Lung microvascular endothelial cell (primary cell): Measurements from ENCODE around the gene BTBD18. TPM values are rescaled to one million over a fixed set of nuclear protein-coding genes. Genes with fewer than 3 reads are reported as not detected.
A peak's percentile ranks its signal among the peaks of the same experiment; 100 is the strongest.
"Not testable (repeated sequence)": the region's sequence is repeated elsewhere in the genome, so short reads cannot be mapped to it uniquely, and the experiment has no call there.

Source experiments
- DNase-seq, 2 donors: peaks; one replicate each; pipeline versions ENCODE4 v3.0.0 to v3.0.0-alpha.2; 2010; ENCODE audit warnings: low read depth in 2 of 2
- total RNA-seq: library from RNA; depleted of rRNA; stranded (reverse); fragments of >200 nt; gene quantifications from 2 replicates; pipeline ENCODE4 v1.2.1, GENCODE V29; 2014

Gene BTBD18
- total RNA-seq, 1 donor from 2014 or later = not detected

DNA sequence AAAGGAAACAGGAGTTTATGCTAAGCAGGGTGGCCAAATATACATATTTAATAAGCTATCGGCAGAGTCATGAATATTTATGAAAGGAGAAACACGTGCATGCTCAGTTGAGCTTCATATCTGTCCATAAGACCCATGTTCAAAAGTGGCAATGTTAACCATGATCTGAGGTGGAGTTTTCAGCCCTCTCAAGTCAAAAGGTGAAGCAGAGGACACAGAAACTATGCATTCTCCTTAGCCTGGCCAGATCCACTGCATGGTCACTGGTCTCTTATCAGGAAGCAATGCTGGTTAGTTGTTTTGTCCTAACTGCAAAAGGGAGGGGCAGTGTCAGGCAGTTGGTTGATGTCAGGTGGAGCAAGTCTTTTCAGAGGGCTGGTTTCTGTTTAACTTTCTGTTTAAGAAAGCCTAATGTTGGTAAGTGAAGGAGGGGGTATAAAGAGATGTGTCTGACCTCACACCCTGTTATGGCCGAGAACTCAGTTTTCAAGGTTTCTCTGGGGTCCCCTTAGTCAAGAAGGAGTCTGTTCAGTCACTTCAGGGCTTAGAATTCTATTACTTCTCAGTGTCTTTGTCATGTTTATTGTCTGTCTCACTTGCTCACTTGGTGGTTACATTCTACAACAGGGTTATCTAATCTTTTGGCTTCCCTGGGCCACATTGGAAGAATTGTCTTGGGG lies 15.9 kb downstream of the BTBD18 start:
- no peak for DNase-seq

GRCh38 chr11:57732661-57733060 lies 19.0 kb downstream of the BTBD18 start:
- no peak for DNase-seq

DNA sequence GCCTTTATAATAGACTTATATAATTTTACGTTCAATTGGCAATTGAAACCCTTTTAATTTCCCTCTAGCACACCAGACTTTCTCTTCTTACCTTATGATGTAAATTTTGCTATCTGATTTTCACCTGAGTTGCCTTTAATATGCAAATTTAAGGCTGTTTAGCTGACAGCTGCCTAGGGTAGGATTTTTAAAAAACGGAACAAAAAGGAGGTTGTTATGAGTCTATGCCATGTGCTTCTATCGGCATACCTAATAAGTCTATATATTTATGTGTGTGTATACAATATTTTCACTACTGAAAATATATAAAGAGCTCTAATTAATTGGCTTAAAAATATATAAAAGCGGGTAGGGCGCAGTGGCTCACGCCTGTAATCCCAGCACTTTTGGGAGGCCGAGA lies 22.1 kb downstream of the BTBD18 start:
- DNase-seq = no peak

DNA sequence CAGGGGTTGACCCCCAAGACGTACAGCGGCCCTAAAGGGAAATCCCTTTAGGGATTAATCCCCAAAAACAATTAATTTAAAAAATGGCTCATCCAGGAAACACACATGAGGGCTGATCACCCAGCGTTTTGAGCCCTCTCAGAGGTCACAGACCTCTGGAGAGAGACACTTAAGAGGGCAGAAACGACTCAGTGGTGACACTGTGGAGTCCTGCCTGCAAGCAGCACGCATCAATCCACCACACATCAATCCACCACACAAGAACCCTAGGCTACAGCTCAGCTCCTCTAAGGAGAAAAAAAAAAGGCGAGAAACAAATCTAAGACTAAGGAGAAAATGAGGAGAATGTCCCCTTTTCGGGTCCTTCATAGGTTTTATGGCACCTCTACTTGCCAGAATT lies 22.8 kb downstream of the BTBD18 start:
- DNase-seq = no peak

DNA sequence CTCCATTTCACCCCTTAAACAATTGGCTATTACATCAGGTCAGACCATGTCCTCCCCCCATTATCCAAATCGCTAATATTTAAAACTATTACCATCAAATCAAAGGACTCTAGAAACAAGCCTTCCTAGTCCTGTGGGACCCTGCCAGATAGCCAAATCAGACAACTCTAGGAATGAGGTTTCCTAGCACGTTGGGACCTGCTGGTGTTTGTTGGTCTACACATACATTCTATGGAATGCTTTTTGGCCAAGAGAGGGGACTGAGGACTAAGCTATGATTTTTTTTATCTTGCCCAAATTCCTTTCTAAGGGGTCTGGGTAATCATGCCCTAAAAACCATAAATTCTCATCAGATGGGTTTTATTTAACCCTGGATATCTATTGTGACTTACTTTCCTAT lies 24.4 kb downstream of the BTBD18 start:
- no peak for DNase-seq

- not testable (repeated sequence) for DNase-seq
Measured at GRCh38 chr11:57716726-57717125, 34.9 kb downstream of the BTBD18 start.

- DNase-seq = no peak
Measured at GRCh38 chr11:57713835-57714234, 37.8 kb downstream of the BTBD18 start.

GRCh38 chr11:57712256-57713150 lies 39.1 kb downstream of the BTBD18 start, which contains the start of gene TMX2:
Gene TMX2, plus strand, starts transcription at chr11:57712593. Its CDS starts 26 bp downstream, at chr11:57712619.
- peak; percentile 98 to 99 for DNase-seq

DNA sequence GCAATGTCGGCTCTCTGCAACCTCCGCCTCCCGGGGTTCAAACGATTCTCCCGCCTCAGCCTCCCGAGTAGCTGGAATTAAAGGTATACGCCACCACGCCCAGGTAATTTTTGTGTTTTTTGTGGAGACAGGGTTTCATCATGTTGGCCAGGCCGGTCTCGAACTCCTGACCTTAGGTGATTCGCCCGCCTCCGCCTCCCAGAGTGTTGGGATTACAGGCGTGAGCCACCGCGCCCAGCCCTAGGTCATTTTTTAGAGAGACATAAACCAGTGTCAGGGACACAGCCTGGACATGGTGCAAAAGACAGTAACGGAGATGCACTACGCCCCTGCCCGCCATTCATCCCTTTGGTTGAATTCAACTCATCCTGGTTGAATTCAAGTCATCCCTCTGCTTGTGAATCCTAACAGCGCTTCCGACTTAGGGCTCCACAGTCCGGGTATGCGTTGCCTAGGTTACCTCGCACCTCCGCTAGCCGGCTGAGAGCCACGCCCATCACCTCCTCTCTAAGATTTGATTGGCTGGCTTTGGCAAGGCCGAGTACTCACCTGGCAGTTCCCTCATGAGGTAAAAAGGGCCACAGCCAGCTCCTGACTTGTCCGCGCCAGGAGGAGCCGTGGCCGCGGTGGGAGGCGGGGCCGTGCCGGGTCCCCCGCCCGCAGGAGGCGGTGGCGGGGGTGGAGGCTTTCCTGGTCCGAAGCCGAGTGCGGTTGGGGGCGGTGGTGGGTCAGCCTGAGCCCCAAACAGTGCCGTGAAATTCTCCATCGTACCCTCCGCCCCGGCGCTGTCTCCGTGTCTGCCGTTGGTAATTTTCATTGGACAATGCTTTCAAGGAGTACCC lies 40.0 kb downstream of the BTBD18 start, which contains the start of gene MED19:
MED19 (minus strand) TSS at position 802 of the 842 bp plus-strand sequence; CDS start at position 766, 36 bp downstream.
- DNase-seq = peak; percentile 75 to 86

- peak in 1 of 2 donors; percentile 37 for DNase-seq
Measured at GRCh38 chr11:57709802-57710367, 41.7 kb downstream of the BTBD18 start.

DNA sequence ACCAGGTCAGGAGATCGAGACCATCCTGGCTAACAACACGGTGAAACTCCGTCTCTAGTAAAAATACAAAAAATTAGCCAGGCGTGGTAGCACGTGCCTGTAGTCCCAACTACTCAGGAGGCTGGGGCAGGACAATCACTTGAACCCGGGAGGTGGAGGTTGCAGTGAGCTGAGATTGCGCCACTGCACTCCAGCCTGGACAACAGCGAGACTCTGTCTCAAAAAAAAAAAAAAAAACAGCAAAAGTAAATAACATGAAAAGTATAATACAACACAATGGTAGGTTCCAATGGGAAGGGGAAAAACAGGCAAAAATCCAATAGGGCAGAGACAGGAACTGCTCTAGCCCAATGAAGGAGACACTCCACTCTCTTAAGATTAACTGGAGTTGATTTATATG lies 46.2 kb downstream of the BTBD18 start:
- DNase-seq = not testable (repeated sequence)

GRCh38 chr11:57704932-57705331 lies 46.7 kb downstream of the BTBD18 start:
- DNase-seq = no peak

GRCh38 chr11:57703341-57703740 lies 48.3 kb downstream of the BTBD18 start:
- DNase-seq = no peak

- no peak for DNase-seq
Measured at GRCh38 chr11:57700425-57700824, 51.2 kb downstream of the BTBD18 start.

- no peak for DNase-seq
Measured at GRCh38 chr11:57699813-57700212, 51.8 kb downstream of the BTBD18 start.

- DNase-seq = no peak
Measured at GRCh38 chr11:57698843-57699365, 52.7 kb downstream of the BTBD18 start.

Other genes starting within 250 kb of the BTBD18 start
- gene SLC43A1, start 236.1 kb downstream of the BTBD18 start, total RNA-seq = 9.6 and 16.9 TPM in 2 replicates
- gene TIMM10, start 221.1 kb downstream of the BTBD18 start, total RNA-seq = 42.5 and 55.8 TPM in 2 replicates
- gene SMTNL1, start 214.2 kb downstream of the BTBD18 start, total RNA-seq = not detected in 2 replicates
- gene UBE2L6, start 184.1 kb downstream of the BTBD18 start, total RNA-seq = 29.2 and 44.8 TPM in 2 replicates
- 0.40 TPM in 1 of 2 replicates, not detected in the other for gene SERPING1, start 154.1 kb downstream of the BTBD18 start, total RNA-seq
- under 0.01 TPM in 2 replicates for gene YPEL4, start 101.9 kb downstream of the BTBD18 start, total RNA-seq
- gene CLP1, start 94.1 kb downstream of the BTBD18 start, total RNA-seq = 14.6 and 19.0 TPM in 2 replicates
- gene ZDHHC5, start 83.7 kb downstream of the BTBD18 start, total RNA-seq = 25.1 and 35.7 TPM in 2 replicates
- gene MED19, start 39.6 kb downstream of the BTBD18 start, total RNA-seq = 10.5 and 11.3 TPM in 2 replicates
- gene TMX2, start 39.2 kb downstream of the BTBD18 start, total RNA-seq = 37.7 and 54.2 TPM in 2 replicates
- 66.3 and 73.8 TPM in 2 replicates for gene SELENOH, start 10.3 kb downstream of the BTBD18 start, total RNA-seq
- 174 and 212 TPM in 2 replicates for gene CTNND1, start 10.0 kb upstream of the BTBD18 start, total RNA-seq